ENCODE data around the gene HEY2.
"Not testable (repeated sequence)": the region's sequence is repeated elsewhere in the genome, so short reads cannot be mapped to it uniquely, and the experiment has no call there.

HEY2 gene

DNA sequence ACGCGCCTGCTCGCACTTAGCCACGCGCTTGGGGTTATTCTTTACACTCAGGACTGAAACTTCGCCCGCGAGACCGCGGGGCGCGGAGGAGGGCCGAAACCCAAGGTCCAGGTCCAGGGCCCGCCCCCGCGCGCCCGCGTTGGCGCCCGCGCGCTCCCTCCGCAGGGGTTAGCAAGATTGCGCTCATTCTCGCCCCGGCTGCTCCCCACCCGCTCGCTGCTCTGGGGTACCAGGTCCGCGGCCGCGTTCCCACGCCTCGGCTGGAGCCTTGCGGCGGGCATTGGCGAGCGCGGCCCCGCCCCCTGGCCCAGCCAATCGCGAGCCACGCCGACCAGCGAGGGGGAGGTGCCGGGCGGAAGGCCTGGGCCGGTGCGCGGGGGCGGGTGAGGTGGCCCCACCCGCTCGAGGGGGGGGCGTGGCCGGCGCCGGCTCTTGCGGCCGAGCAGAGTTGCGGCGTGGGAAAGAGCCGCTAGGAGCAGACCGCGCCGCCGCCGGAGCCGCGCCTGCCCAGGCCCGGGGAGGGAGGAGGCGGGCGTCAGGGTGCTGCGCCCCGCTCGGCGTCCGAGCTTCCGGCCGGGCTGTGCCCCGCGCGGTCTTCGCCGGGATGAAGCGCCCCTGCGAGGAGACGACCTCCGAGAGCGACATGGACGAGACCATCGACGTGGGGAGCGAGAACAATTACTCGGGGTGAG lies at the start of gene HEY2:
Gene HEY2 (plus strand): TSS at position 460 of the 692 bp plus-strand sequence. CDS start 145 bp downstream, at position 605.
- peak; percentile 77 for DNase-seq (ENCODE audit: low spot score)

DNA sequence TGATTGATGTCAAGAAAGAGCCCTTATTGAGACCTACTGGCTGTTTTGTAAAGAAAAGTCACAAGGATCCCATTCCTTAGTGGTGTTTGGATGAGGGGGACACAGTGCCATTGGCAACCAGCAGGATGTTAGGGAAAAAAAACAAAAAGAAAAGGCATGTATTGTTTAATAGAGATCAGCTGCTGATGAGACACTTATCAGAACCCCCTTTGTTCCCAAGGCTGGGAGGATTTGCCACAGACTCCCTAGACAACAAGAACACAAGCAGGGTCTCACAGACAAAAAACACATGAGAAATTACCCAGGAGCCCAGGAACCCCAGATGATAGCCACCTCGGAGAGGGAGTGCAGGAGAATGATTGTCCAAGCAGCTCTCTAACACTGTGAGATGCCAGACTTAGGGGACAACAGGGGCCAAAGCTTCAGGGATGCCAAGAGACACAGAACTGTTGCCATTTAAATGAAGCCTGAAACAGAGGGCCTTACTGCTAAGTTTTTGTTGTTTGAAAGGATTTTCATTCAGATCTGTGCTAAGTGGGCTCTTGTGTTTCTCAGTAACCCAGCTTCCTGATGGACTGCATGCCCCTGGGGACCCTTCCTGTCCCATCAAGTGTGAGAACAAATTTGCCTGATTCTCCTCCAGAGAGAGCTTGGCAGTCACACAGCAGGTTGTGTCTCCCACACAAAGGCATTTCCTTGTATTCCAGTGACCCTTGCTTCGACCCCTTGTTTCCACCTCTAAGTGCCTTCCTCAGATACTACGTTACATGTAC lies 48.7 kb upstream of the HEY2 start:
- DNase-seq (ENCODE audit: low spot score): no peak

DNA sequence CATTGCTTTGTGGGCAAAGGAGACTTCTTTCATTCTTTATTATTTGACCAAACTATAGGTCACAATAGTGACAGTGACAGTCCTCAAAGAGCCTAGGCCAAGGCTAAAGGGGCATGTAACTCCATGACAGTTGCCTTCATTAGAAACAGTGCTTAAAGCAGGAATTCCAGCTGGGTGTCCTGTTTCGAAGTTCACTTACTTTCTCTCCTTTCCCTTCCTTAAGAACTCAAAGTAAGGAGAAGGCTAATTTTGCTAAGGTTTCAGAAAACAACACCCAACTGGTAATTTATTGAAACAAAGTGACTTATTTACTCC lies 48.1 kb upstream of the HEY2 start:
- no peak for DNase-seq (ENCODE audit: low spot score)

DNA sequence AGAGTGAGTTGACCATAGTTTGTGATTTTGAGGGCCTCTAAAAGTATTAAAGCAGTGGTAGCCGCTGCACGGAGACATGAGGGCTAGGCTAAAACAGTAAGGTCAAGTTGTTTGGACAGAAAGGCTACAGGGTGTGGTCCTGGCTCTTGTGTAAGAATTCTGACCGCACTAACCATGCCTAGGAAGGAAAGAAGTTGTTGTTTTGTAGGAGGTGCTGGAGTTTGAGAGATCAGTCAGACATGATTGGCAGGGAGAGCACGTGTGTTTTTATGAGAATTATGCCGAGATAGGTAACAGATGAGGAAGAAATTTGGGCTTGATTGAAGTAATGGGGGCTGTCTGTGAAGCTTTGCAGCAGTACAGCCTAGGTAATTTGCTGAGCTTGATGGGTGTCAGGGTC lies 45.5 kb upstream of the HEY2 start:
- DNase-seq (ENCODE audit: low spot score): not testable (repeated sequence)

DNA sequence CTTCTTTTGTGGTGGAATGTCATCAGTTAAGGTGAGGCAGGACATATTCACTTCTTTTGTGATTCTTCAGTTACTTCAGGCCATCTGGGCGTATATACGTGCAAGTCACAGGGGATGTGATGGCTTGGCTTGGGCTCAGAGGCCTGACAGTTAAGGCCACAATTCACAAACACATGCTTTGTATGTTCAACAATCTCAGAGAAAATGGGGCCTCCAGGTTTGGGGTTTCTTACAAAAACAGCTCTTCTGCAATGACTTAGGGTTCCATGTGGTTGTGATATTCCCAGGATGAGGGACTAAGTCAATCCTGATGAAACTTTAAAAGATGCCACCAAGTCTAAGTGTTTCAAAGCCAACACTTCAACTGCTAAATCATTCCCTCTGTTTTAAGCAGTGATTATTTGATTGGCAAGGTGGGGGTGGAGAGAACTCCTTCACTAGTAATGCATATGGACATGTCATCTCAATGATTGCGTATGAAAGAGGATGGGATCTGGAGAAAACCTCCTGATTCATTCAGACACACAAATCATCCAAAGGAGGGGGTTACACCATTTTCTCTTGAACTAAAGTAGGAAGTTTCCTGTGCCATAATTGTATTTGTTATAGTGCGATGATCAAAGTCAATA lies 41.7 kb upstream of the HEY2 start:
- DNase-seq (ENCODE audit: low spot score): no peak

DNA sequence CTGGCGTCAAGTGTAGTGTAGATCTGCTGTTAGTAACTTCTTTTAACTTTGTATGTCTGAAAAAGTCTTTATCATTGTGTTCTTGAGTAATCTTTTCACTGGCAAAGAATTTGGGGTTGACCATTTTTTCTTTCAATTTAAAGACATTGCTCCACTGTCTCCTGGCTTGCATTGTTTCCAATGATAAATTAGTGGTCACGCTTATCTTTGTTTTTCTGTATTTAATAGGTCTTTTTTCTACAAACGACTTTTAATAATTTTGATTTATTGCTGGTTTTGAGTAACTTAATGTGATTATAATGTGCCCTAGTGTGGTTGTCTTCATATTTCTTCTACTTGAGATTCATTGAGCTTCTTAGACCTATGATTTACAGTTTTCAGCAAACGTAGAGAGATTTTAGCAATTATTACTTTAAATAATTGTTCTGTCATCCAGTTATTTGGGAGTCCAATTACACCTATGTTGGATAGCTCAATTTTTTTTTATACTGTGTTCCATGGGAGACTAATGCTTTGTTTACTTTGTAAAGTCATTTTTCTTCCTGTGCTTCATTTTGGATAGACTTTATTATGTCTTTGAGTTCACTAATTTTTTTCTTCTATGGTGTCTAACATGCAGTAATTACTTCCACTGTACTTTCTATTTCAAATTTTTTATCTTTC lies 38.3 kb upstream of the HEY2 start:
- no peak for DNase-seq (ENCODE audit: low spot score)

DNA sequence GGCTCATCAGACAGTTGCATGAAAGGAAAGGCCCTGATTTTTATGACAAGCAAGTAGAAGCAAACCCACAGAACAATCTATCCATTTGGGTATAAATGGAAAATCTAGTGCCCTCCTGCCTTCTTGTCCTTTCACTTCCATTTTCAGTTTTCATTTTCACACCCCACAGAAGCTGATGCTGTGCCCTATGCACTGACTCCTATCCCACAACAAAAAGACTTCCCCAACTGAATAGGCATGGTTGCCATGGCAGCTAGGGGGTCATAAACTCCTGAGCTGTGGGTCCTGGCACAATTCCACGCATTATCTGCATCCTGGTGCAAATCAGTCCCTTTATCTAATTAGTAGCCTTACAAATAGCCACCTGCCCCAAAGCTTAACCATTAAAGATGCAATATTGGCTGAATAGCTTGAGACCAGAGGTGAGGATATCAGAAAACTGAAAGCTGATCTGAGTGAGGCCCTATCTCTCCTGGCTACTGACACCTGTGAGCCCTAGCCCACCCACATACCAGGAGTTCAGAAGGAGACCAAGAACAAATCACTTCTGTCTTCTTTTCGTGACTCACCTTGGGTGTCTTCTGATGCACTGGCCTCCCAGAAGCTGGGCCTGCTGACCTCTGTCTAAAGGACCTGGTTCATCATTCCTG lies 34.9 kb upstream of the HEY2 start:
- no peak for DNase-seq (ENCODE audit: low spot score)

DNA sequence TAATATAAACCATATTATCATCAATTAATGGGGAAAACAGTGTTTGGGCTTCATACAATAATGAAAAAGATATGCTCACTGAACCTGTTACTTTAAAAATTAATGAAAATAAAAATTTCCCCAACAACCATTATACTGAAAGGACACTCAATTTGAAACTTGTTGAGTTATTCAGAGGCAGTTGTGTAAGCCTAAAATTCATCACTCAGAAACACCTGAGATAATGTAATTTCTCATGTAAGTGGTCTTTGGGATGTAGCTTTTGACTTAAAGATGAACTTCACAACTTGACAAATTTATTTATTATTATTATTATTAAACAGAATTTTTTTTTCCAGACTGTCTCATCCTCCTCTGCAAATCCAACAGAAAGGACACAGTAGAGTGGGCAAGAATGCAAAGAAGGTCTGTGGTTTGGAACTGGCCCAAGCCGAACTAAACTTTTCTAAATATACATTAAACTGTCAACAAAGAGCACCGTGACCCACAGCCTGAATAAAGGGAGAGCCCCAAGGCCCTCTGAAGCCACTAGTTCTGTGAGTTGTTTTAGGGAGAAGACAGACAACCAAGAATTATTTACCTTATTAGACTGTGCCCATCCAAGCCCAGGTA lies 32.2 kb upstream of the HEY2 start:
- DNase-seq (ENCODE audit: low spot score): no peak

DNA sequence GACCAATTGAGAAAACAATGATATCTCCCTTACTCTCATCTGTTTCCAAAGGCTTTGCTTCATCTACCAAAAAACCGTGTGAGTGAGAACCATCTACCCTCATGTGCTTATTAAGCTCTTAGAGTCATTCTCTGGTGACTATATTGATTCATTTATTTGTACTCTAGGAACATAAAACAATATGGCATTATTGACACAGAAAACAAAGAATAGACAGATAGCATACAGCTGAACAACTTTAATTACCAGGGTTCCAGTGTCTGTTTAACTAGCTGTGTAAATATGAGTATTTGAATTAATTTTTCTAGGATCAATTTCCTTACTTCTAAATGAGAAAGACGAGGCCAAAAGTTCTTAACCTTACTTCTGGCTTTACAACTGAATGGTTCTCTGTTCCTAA lies 31.3 kb upstream of the HEY2 start:
- DNase-seq (ENCODE audit: low spot score): no peak

DNA sequence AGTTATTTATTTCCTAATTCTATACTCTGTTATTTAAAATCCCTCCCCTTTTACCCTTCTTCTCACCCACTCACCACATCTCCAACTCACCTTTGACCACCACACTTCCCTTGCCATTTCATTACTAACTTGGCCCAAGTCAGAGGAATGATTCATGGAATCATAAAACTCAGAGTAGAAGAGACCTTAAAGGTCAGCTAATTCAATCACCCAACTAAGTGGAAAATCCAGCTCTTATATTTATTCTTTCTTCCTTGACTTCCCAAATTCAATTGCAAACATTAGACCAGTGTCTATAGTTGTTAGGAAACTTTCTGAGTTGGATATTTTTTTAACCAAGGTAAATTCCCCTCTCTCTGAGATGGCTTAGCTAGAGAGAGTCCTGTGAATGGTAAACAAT lies 26.5 kb upstream of the HEY2 start:
- no peak for DNase-seq (ENCODE audit: low spot score)

DNA sequence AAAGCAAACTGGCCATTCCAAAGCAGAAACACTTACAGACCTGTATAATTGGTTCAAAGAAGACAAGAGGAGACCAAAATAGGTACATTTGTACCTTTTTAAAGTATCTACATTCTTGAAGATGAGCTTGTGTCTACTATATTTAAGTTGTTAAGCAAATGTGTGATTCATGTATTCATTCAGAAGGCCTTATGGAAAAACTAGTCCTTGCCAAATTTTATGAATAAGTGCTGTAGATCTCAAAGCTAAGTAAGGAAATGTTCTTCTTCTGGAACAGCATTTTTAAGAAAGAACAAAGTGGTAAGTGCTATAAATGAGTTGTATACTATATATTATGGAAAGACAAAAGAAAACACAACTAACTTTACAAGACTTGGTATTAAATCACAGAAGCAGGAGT lies 22.2 kb upstream of the HEY2 start:
- DNase-seq (ENCODE audit: low spot score): no peak

DNA sequence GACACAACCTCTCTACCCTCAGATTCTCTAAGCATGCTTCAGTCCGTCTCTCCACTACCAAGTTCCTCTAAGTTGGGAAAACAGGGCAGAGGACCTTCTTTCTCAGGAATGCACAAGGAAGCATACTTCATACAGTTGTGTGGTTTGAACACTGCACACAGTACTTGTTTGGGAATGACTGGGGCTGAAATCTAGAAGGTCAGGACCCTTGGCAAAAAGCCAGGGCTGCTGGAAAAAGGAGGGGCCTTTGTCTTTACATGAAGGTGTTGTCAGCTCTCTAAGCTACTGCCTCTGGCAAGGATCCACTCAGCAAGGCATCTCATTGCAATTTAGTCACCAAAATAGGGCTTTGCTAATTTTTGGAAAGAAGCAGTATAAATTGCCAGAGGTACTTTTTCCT lies 20.7 kb upstream of the HEY2 start:
- no peak for DNase-seq (ENCODE audit: low spot score)

DNA sequence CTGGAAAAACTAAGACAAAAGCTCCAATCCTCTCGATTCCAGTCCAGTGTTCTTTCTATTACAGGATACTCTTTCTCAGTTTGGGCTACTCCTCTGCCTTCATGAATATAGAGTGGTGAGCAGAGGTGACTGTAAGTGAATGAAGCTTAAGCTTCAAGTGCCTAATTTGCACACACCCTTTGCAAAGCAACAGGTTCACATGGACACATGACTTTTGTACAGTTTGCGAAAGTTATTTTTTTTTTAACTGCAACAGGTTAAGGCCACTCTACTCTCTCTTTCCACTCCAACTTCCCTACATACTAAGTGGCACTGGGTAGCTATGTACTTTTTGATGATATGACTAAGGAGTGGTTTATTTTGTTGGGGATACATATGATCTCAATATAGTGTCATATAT lies 19.4 kb upstream of the HEY2 start:
- no peak for DNase-seq (ENCODE audit: low spot score)

DNA sequence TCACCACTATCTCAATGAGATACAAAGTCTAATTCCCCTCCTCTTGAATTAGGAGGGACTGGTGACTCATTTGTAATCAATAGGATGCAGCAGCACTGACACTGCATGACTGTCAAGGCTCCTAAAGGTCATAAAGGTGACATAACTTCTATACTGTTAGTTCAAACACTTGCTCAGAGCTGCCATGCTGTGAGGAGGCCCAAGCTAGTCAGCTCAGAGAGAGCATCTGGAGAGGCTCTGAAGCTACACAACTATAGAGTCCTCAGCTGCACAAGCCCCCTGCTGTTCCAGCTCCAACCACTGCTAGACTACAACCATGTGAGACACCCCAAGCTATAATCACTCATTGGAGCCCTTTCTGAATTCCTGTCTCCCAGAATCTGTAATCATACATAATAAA lies 17.0 kb upstream of the HEY2 start:
- DNase-seq (ENCODE audit: low spot score): no peak

DNA sequence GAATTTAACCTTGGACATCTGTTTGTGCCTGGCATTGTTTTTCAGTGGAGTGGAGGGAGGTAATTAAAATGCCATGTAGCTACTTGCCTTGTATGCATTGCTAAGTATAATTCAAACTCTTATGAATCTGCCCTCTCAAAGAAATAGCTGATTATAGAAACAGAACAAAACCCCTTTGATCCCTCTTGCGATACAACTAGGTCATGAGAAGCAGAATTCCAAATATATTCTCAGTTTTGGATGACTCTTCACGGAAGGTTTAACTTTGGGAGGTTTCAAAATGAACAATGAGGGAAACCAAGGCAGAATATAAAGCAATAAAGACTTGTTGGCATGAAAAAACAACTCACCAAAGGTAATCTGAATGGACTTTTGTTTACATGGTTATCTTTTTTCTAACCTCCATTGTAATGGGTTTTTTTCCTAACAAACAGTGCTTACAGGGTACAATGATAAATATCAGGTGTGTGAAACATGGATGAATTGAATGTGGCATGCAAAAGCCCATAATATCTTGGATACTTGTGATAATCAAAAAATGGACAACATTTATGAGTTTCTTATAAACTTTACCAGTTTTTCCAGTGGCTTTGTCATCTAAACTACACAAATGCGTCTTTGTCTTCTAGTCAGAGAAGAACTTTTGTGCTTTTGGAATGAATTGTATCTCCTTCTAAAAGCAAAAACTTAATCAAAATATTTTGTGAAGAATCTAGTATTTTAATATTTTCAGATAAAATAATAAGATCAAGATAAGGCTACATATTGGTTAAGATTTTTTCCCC lies 15.7 kb upstream of the HEY2 start:
- DNase-seq (ENCODE audit: low spot score): no peak

DNA sequence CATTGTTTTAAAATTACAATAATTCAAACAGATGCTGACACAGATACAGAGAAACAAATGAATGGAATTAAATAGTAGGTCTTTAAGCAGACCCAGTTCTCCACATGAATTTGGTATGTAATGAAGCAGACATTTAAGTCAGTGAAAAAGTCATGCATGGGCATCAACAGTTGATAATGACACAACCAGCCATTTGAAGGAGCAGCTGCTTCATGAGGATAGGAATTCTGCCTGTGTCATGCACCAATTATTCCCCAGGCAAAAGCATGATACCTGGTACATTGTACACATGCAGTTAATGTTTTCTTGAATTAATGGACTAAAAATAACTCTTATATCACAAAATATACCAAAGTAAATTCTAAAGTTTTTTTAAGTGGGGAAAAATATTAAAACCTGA lies 11.2 kb upstream of the HEY2 start:
- DNase-seq (ENCODE audit: low spot score): no peak

DNA sequence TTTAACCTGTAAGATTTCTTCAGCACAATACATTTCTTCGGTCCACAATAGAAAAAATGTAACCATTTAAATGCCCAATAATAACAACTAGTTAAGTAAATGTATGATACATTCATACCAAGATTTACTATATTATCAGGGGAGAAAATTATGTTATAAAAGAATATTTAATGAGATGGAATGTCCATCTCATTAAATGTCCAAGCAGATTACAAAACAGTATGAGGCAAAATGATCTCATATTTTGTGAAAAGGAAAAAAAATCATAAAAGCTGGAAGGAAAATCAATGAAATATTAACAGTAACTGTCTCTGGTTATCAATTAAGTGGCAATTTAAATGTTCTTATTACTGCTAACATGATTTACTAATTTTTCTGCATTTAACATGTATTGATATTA lies 10.1 kb upstream of the HEY2 start:
- no peak for DNase-seq (ENCODE audit: low spot score)

DNA sequence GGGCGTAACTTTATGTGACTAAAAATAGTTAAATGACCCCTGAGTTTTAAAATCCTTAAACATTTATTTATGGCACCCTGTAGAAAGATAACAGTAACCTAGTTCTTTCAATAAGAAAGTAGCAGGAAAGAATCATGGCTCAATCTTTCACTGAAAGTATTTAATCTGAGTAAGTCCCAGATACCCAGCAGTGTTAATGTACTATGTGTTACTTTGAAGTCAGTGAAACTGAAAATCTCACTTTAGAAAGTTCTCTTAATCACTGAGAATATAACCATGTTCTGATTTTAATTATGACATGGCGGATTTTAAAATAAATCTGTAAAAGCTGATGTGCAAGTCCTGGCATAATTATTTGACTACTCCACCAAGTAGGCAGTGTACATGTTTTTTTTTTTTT lies 8.1 kb upstream of the HEY2 start:
- no peak for DNase-seq (ENCODE audit: low spot score)

DNA sequence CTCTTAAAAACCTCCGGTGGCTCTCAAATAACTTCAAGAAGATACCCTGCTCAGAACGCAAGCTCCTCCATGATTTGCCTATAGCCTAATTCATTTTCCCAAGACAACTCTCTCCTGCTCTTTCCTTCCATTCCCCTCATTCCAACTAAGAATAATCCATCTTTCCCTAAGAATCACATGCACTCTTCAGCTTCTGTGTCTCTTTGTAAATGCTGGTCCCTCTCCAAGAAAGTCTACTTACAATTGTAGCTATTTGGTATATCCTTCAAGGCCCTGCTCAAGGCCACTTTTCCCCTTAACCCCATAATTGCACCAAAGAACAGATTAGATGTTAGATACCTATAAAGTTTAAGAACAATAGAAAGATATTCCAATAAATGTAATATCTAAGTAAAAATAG lies 7.4 kb upstream of the HEY2 start:
- DNase-seq (ENCODE audit: low spot score): no peak

DNA sequence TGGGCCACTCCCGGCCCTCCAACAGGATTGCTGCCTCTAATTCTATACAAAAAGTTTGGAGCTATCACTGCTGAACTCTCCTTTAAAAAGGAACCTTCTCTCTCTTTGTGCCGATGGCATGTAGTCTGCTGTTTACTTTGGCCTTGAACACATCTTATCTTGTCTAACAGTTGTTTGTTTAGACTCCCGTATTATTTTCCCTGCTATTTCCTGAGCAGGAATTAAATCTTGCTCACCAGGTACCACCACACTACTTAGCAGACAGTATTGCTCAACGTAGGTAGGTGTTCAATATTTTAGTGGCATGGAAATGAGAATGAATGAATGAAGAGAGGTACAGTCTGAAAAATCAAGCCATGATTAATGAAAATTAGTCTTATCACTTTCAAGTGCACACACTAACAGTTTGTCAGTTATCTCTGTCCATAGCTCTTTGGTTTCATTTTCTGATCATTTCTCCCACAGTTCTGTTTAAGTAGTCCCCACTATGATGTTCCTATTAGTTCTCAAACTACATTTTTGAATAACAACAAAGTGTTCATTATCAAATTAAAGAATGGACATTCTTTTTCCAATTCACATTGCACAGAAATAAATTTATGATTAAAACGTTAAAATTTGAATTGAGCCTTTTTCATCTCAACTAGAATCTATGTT lies 6.8 kb upstream of the HEY2 start:
- no peak for DNase-seq (ENCODE audit: low spot score)

DNA sequence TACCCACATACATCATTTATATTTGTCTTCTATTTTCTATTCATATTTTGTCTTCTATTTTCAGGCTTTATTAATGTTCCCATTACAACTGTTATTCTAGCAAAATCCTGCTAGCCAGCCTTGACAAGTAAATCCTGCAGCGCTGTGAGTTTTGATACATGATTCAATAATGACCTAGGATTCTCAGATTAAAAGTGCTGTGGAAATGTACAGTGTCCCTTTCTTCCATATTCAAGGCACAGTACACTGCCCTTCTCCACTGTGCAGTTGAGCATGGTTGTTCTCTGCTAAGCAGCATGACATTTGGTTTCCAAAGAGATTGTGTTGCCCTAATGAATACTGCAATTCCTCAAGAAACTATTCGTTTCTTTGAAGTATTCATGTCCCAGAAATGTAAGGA lies 5.8 kb upstream of the HEY2 start:
- DNase-seq (ENCODE audit: low spot score): no peak
